HG03442 (cell line): Measurements from ENCODE around the gene QSOX2.

Source experiments
- ATAC-seq: cut with Tn5 transposase; IDR thresholded peaks from one replicate; pipeline ENCODE4 v1.9.1; 2021; ENCODE audit warnings: mild to moderate bottlenecking, moderate library complexity; ENCODE audit not compliant: unreplicated experiment

QSOX2 gene

GRCh38 chr9:136223871-136224640, 21.6 kb downstream of the QSOX2 start:
- no peak for ATAC-seq

- no peak for ATAC-seq
Measured at GRCh38 chr9:136222906-136223285, 22.7 kb downstream of the QSOX2 start.

GRCh38 chr9:136222166-136222905, 23.3 kb downstream of the QSOX2 start:
- ATAC-seq = no peak

GRCh38 chr9:136220017-136220729, 25.4 kb downstream of the QSOX2 start:
- ATAC-seq = no peak

- ATAC-seq = no peak
Measured at GRCh38 chr9:136219276-136219675, 26.3 kb downstream of the QSOX2 start.

- ATAC-seq = no peak
Measured at GRCh38 chr9:136218673-136219072, 26.9 kb downstream of the QSOX2 start.

- ATAC-seq = no peak
Measured at GRCh38 chr9:136218271-136218670, 27.3 kb downstream of the QSOX2 start.

- ATAC-seq = no peak
Measured at GRCh38 chr9:136216541-136217244, 28.9 kb downstream of the QSOX2 start.

- no peak for ATAC-seq
Measured at GRCh38 chr9:136213733-136214132, 31.9 kb downstream of the QSOX2 start.

- no peak for ATAC-seq
Measured at GRCh38 chr9:136212345-136212950, 33.2 kb downstream of the QSOX2 start.

- no peak for ATAC-seq
Measured at GRCh38 chr9:136211441-136212344, 33.9 kb downstream of the QSOX2 start.

- ATAC-seq = no peak
Measured at GRCh38 chr9:136211006-136211405, 34.6 kb downstream of the QSOX2 start.

GRCh38 chr9:136210276-136210675, 35.3 kb downstream of the QSOX2 start:
- ATAC-seq = no peak

GRCh38 chr9:136209786-136210185, 35.8 kb downstream of the QSOX2 start:
- no peak for ATAC-seq

- ATAC-seq = no peak
Measured at GRCh38 chr9:136209232-136209631, 36.4 kb downstream of the QSOX2 start.

GRCh38 chr9:136208675-136209074, 36.9 kb downstream of the QSOX2 start:
- ATAC-seq = no peak

GRCh38 chr9:136207616-136208015, 38.0 kb downstream of the QSOX2 start:
- no peak for ATAC-seq

GRCh38 chr9:136206602-136207275, 38.9 kb downstream of the QSOX2 start:
- no peak for ATAC-seq

GRCh38 chr9:136205707-136205992, 40.0 kb downstream of the QSOX2 start:
- ATAC-seq = no peak
